SK-N-MC (cell line): ENCODE results near the gene SDHD.

ENCODE experiments used
- EZH2 ChIP-seq: fragments of 200-600 bp; sonication (generic); IDR thresholded peaks from one replicate; pipeline ENCODE4 v1.6.1; 2017; ENCODE audit warnings: antibody characterized with exemption
- FOXP2 ChIP-seq: optimal IDR thresholded peaks from 2 replicates; pipeline ENCODE3; 2011; ENCODE audit warnings: mild to moderate bottlenecking, moderate library complexity; ENCODE audit not compliant: insufficient read depth; ENCODE audit errors: extremely low read length, control extremely low read depth
- POLR2AphosphoS5 ChIP-seq: IDR thresholded peaks from 2 replicates; pipeline ENCODE4 v1.6.1; 2012; ENCODE audit warnings: mild to moderate bottlenecking, low read depth, low read length, borderline replicate concordance

DNA sequence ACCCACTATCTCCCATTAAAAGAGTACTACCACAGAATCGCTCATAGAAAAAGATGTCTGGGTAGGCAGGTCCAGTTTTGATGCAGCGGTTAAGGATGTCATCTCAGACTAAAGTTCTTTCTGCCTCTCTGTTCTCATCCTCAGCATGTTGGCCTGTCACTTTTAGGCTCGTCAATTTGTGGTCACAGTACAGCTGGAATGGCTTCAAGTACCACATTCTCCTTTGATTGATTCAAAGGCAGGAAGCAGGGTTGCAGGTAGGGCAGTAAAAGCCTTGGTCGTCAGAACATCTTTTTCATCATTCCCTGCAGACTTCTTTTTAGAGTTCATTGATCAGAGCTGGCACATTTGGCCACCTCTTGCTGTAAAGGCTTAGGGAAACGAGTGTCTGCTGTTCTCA lies 28.7 kb downstream of the SDHD start:
- TF ChIP-seq EZH2 (no peak), POLR2AphosphoS5 (no peak), FOXP2 (no peak)
